K562 (cell line): ENCODE data around the gene SLC6A13. TPM values are rescaled to one million over a fixed set of nuclear protein-coding genes. Genes with fewer than 3 reads are reported as not detected.
A peak's percentile ranks its signal among the peaks of the same experiment; 100 is the strongest.

Experiments
- ATAC-seq: fragments of 200-7000 bp; cut with Tn5 transposase; 3 replicates; pipeline ENCODE4 v1.9.1; 2020; ENCODE audit warnings: moderate library complexity
- BruUV-seq: library from RNA; stranded (reverse); fragments of 400-500 nt; replicated peaks from 2 replicates; lab custom pipeline; 2021; lab: Mats Ljungman, UMichigan
- CTCF ChIA-PET: fragments of 300-600 bp; formaldehyde crosslinking; extraction: SDS; loops from one replicate; lab custom pipeline; 2021; ENCODE audit warnings: low intra/inter-chr PET ratio; lab: Yijun Ruan, JAX
- POLR2A ChIA-PET: fragments of 300-600, 350-650 bp; sonication (Branson Sonifier 250); formaldehyde crosslinking; extraction: SDS; loops from one replicate; lab custom pipeline; 2021; ENCODE audit warnings: antibody characterized with exemption, inconsistent platforms; lab: Yijun Ruan, JAX
- DNase-seq, 4 experiments: peaks; one replicate each; pipeline versions ENCODE4 v3.0.0 to v3.0.0-alpha.2; 2011 to 2018; ENCODE audit warnings: low spot score in 3 of 4, mixed read lengths in 3 of 4; ENCODE audit errors: extremely low read depth in 1 of 4
- FAIRE-seq: peaks from 2 replicates; lab custom pipeline; 2011; peaks lifted over from hg19 to GRCh38; lab: Jason Lieb, UNC
- H2AFZ ChIP-seq: 2 replicates; pipeline ENCODE4 v1.6.0; 2011; ENCODE audit warnings: low read depth, low read length, control low read depth, inconsistent platforms
- H3K27ac ChIP-seq: fragments of 200-600 bp; 3 replicates; pipeline ENCODE4 v1.8.0; 2011; ENCODE audit warnings: low read depth, mild to moderate bottlenecking, control low read depth, inconsistent platforms, low read length, moderate library complexity, mixed read lengths; ENCODE audit errors: extremely low read depth
- H3K27me3 ChIP-seq, 2 experiments: fragments of 300-600 bp in 1 of 2; 2 replicates in 1 of 2; 3 replicates in 1 of 2; pipeline versions ENCODE4 v1.6.0 to v1.8.0; 2011; ENCODE audit warnings: inconsistent platforms in 2 of 2, low read length in 2 of 2, mild to moderate bottlenecking in 1 of 2, mixed read lengths in 1 of 2, moderate library complexity in 1 of 2; ENCODE audit not compliant: control insufficient read depth in 2 of 2, insufficient read depth in 2 of 2
- H3K36me3 ChIP-seq: fragments of 300-600 bp; 3 replicates; pipeline ENCODE4 v1.8.0; 2011; ENCODE audit warnings: mild to moderate bottlenecking, low read length, inconsistent platforms; ENCODE audit not compliant: control insufficient read depth, insufficient read depth
- H3K4me1 ChIP-seq, 2 experiments: fragments of 200-600 bp in 1 of 2; replicated peaks in 1 of 2; 2 replicates in 1 of 2; 3 replicates in 1 of 2; pipeline versions ENCODE4 v1.5.1 to v1.8.0; 2011; ENCODE audit warnings: inconsistent platforms in 2 of 2, low read length in 2 of 2, mild to moderate bottlenecking in 1 of 2, mixed read lengths in 1 of 2, moderate library complexity in 1 of 2; ENCODE audit not compliant: control insufficient read depth in 2 of 2, insufficient read depth in 2 of 2
- H3K4me2 ChIP-seq: 2 replicates; pipeline ENCODE4 v1.6.1; 2011; ENCODE audit warnings: low read length, control low read depth, inconsistent platforms, mixed read lengths; ENCODE audit not compliant: insufficient read depth
- H3K4me3 ChIP-seq: fragments of 200-600 bp; sonication (generic), shearing (Covaris generic); 2 replicates; pipeline ENCODE4 v1.5.1; 2016; ENCODE audit warnings: control low read depth, inconsistent platforms
- H3K79me2 ChIP-seq: fragments of 200-600 bp; 3 replicates; pipeline ENCODE4 v1.8.0; 2011; ENCODE audit warnings: low read length, inconsistent platforms; ENCODE audit not compliant: control insufficient read depth, insufficient read depth
- H3K9ac ChIP-seq, 2 experiments: 2 replicates each; pipeline versions ENCODE4 v1.6.0 to v1.6.1; 2011; ENCODE audit warnings: low read depth in 2 of 2, low read length in 2 of 2, control low read depth in 1 of 2, inconsistent platforms in 1 of 2, mild to moderate bottlenecking in 1 of 2, mixed read lengths in 1 of 2; ENCODE audit not compliant: insufficient read depth in 1 of 2
- H3K9me1 ChIP-seq: one replicate; pipeline ENCODE4 v1.6.0; 2011; ENCODE audit warnings: inconsistent platforms, mild to moderate bottlenecking, low read length, moderate library complexity; ENCODE audit not compliant: control insufficient read depth, insufficient read depth
- H3K9me3 ChIP-seq: replicated peaks from 2 replicates; pipeline ENCODE4 v1.5.1; 2011; ENCODE audit warnings: low read depth, low read length, inconsistent platforms; ENCODE audit not compliant: control insufficient read depth, insufficient read depth
- H4K20me1 ChIP-seq: replicated peaks from 2 replicates; pipeline ENCODE4 v1.6.1; 2011; ENCODE audit warnings: low read length, inconsistent platforms, mixed read lengths; ENCODE audit not compliant: control insufficient read depth, insufficient read depth
- CREB1 ChIP-seq, 2 experiments: sonication (generic) in 1 of 2; formaldehyde crosslinking in 1 of 2; IDR thresholded peaks; 2 replicates each; pipeline versions ENCODE4 v1.6.1 to v1.8.0; 2012 to 2022; ENCODE audit warnings: inconsistent platforms in 1 of 2, mild to moderate bottlenecking in 1 of 2, missing genetic modification reagents in 1 of 2, moderate library complexity in 1 of 2
- CREM ChIP-seq: IDR thresholded peaks from 2 replicates; pipeline ENCODE4 v1.6.1; 2014; ENCODE audit warnings: antibody characterized with exemption, low read depth
- GABPB1 ChIP-seq: sonication (generic); formaldehyde crosslinking; IDR thresholded peaks from 2 replicates; pipeline ENCODE4 v1.8.0; 2022; ENCODE audit warnings: mild to moderate bottlenecking, missing genetic modification reagents
- MEF2D ChIP-seq: conservative IDR thresholded peaks from 2 replicates; pipeline ENCODE4 v1.6.1; 2016; ENCODE audit warnings: low read depth, missing genetic modification characterization, missing compliant biosample characterization
- NFE2 ChIP-seq: IDR thresholded peaks from 2 replicates; pipeline ENCODE4 v1.6.1; 2014; ENCODE audit warnings: antibody characterized with exemption, low read depth
- SETDB1 ChIP-seq: IDR thresholded peaks from one replicate; pipeline ENCODE4 v1.6.1; 2012; ENCODE audit warnings: low read length, control low read depth, inconsistent platforms
- ZNF263 ChIP-seq: sonication (generic); formaldehyde crosslinking; IDR thresholded peaks from 2 replicates; pipeline ENCODE4 v1.8.0; 2022; ENCODE audit warnings: mild to moderate bottlenecking, missing genetic modification reagents, borderline replicate concordance
- WGBS: fragments of 100-300 bp; shearing (Covaris generic); methylation state at CpG from one replicate; pipeline ENCODE4 v1.1.6; 2016; ENCODE audit warnings: low coverage, mixed read lengths; ENCODE audit not compliant: insufficient coverage; ENCODE audit errors: missing lambda C conversion rate; 5-methylcytosine and 5-hydroxymethylcytosine counted together
- in situ Hi-C: fragments of 300-500 bp; cut with MboI; formaldehyde crosslinking; loops from 4 replicates; pipeline ENCODE4 v1.15.0; 2018; ENCODE audit warnings: inconsistent platforms, mixed read lengths
- intact Hi-C: fragments of 100-400 bp; cut with micrococcal nuclease; formaldehyde crosslinking; loops from 2 replicates; pipeline ENCODE4 v1.14.2; 2022
- polyA plus RNA-seq, 8 experiments: library from polyadenylated mRNA; depleted of rRNA in 4 of 8; stranded (reverse) in 5 of 8; unstranded in 3 of 8; fragments of >200 nt; fragmentation: Nextera tagmentation in 2 of 8; fragmentation: Illumina TruSeq in 1 of 8; extraction: Ambion mirVana in 2 of 8; extraction: Trizol in 1 of 8; gene quantifications; 2 replicates each; pipeline versions ENCODE4 v1.2.1 to v1.2.3, GENCODE V29; 2011 to 2014; ENCODE audit warnings: inconsistent platforms in 1 of 8, missing spikeins in 1 of 8
- total RNA-seq, 7 experiments: library from RNA; depleted of rRNA in 6 of 7; stranded (reverse); fragments of >200 nt in 6 of 7; fragmentation: Illumina TruSeq in 2 of 7; extraction: Trizol in 2 of 7; gene quantifications; 2 replicates each; pipeline versions ENCODE4 v1.2.1 to v1.2.3, GENCODE V29; 2011 to 2021; ENCODE audit warnings: low replicate concordance in 1 of 7

The SLC6A13 gene
- total and polyA plus RNA-seq, 9 of the 15 experiments (the other 6 are each of a cell fraction or from before 2014, with no cell fraction given), result 0.06 to 0.33 (median 0.22) TPM; not detected in 4

GRCh38 chr12:176321-177181, 86.1 kb downstream of the SLC6A13 start:
- no peak overlapping the region for H3K27ac ChIP-seq
- H3K36me3 ChIP-seq, result no peaks in the 10 kb centered on the region
- H2AFZ ChIP-seq, result no peak overlapping the region
- peaks cover 0 to 31% of the 10 kb centered on the region in 2 experiments; a peak in 3 of 5 replicates for H3K4me1 ChIP-seq
- 17% methylated on average over 13 of the region's 16 CpGs for WGBS
- no peaks in the 10 kb centered on the region for H4K20me1 ChIP-seq
- ChIA-PET POLR2A (no interaction called here), CTCF (no interaction called here)
- in situ Hi-C loops, result no loop called here
- H3K9me3 ChIP-seq, result no peaks in the 10 kb centered on the region
- peaks cover 2 to 71% of the 10 kb centered on the region in 2 experiments; a peak in 3 of 5 replicates for H3K27me3 ChIP-seq
- intact Hi-C loops, result no loop called here
- peak; percentile 15 for FAIRE-seq
- ATAC-seq, result no peak; the same call in 2 of the 3 replicates
- no TSS peak for BruUV-seq
- TF ChIP-seq ZNF263 (CRISPR knock-in tag) (peak; percentile 67; the same call in 1 of the 2 replicates), CREB1 (IDR thresholded peaks at IDR 0.05) (no peak), CREB1 (CRISPR knock-in tag; IDR thresholded peaks at IDR 0.05) (peak; percentile 16; the same call in 1 of the 2 replicates), MEF2D (peak; percentile 82), SETDB1 (no peak), GABPB1 (0 out of 2 replicates have a peak, but pooled peaks have one; percentile 25), NFE2 (no peak), CREM (peak; percentile 36; the same call in 1 of the 2 replicates)
- no peak overlapping the region for H3K4me3 ChIP-seq
- no peaks in the 10 kb centered on the region for H3K79me2 ChIP-seq
- no peaks in the 10 kb centered on the region for H3K9me1 ChIP-seq
- no peak overlapping the region for H3K4me2 ChIP-seq
- peak in 1 of 4 experiments; percentile 7 for DNase-seq
- 0 out of 4 replicates have a peak overlapping the region, but pooled peaks of 1 of the 2 experiments have one; percentile 13 for H3K9ac ChIP-seq
